ENCODE results near the gene FCRL5. TPM values are rescaled to one million over a fixed set of nuclear protein-coding genes. Genes with fewer than 3 reads are reported as not detected.

Gene FCRL5
- 1 to 10 TPM; 1.1 to 1.5 TPM for total RNA-seq
- under 1 TPM in 5 of 6 donors, not detected in 1; 0.08 to 0.24 (median 0.10) TPM for polyA plus RNA-seq (ENCODE audit: insufficient read length in 6 of 6)
- long read RNA-seq, donor 1 = 0 reads
- long read RNA-seq, donor 2 = 0 reads
- long read RNA-seq, donor 3 = 0 reads
- long read RNA-seq, donor 4 = 0 reads
- long read RNA-seq, donor 5 = 0 reads
- long read RNA-seq, donor 6 = 0 reads
- long read RNA-seq, donor 7 = 0 reads
- long read RNA-seq, donor 8 = 0 reads
- long read RNA-seq, donor 9 = 0 reads
- long read RNA-seq, donor 10, partial matches to known transcripts = 1 of 1 reads
- long read RNA-seq, donor 10, other reads (novel, unspliced or antisense) = 0 of 1 reads
- long read RNA-seq, donor 11 = 0 reads
- long read RNA-seq, donor 12 = 0 reads

- Histone ChIP-seq H3K4me3 (no peak within 1 kb of the TSS), H3K27ac (no peak within 1 kb of the TSS), H3K36me3 (no peaks in the 10 kb centered on the region), H3K27me3 (no peaks in the 10 kb centered on the region), H3K9me3 (peaks cover 0 to 2% of the 10 kb centered on the region in 2 donors), H3K4me1 (no peaks in the 10 kb centered on the region)
- intact Hi-C loops (cut with DNase I) = no loop called here
- no peak for ATAC-seq
- DNase-seq = no peak
- TF ChIP-seq, protein P1, sequence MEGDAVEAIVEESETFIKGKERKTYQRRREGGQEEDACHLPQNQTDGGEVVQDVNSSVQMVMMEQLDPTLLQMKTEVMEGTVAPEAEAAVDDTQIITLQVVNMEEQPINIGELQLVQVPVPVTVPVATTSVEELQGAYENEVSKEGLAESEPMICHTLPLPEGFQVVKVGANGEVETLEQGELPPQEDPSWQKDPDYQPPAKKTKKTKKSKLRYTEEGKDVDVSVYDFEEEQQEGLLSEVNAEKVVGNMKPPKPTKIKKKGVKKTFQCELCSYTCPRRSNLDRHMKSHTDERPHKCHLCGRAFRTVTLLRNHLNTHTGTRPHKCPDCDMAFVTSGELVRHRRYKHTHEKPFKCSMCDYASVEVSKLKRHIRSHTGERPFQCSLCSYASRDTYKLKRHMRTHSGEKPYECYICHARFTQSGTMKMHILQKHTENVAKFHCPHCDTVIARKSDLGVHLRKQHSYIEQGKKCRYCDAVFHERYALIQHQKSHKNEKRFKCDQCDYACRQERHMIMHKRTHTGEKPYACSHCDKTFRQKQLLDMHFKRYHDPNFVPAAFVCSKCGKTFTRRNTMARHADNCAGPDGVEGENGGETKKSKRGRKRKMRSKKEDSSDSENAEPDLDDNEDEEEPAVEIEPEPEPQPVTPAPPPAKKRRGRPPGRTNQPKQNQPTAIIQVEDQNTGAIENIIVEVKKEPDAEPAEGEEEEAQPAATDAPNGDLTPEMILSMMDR (IDR thresholded peaks at IDR 0.05) = no peak
These were observed at the start of gene FCRL5 for GRCh38 chr1:157551694-157552693. TSS of gene FCRL5 (minus strand) at chr1:157552515. CDS start at chr1:157552362, 153 bp downstream.

DNA sequence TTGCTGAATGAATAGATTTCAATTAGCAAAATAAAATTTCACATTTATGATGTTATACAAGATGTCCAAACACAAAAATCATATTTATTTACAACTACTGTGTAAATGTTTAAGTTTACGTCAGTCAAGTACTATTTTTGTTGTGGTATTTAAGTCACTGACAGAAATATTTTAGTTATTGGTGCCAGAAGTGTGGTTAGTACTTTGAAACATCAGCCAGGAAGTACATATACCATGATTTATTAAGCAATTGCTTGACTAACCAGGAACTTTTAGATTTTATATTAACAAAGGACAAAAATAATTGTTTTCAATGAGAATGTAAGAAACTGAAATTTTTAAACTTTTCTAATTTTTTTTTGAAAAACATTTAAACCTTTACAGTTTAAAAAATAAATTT lies 47.9 kb upstream of the FCRL5 start:
- H3K9me3 ChIP-seq = no peaks in the 10 kb centered on the region
- TF ChIP-seq, protein P1 (IDR thresholded peaks at IDR 0.05) = no peak
- no peak overlapping the region for H3K27ac ChIP-seq
- no peaks in the 10 kb centered on the region for H3K4me1 ChIP-seq
- H3K4me3 ChIP-seq = no peak overlapping the region
- no peaks in the 10 kb centered on the region for H3K36me3 ChIP-seq
- DNase-seq = no peak
- H3K27me3 ChIP-seq = peaks cover 0 to 73% of the 10 kb centered on the region in 2 donors
- intact Hi-C loops (cut with DNase I) = no loop called here
- ATAC-seq = no peak

- Histone ChIP-seq H3K27me3 (peaks cover 0 to 67% of the 10 kb centered on the region in 2 donors), H3K4me3 (no peak within 1 kb of the TSS), H3K36me3 (no peaks in the 10 kb centered on the region), H3K9me3 (no peaks in the 10 kb centered on the region), H3K27ac (no peak within 1 kb of the TSS), H3K4me1 (no peaks in the 10 kb centered on the region)
- intact Hi-C loops (cut with DNase I) = no loop called here
- TF ChIP-seq, protein P1 (IDR thresholded peaks at IDR 0.05) = no peak
- DNase-seq = no peak
- ATAC-seq = no peak
These were observed 45.8 kb upstream of the FCRL5 start, which contains the start of gene FCRL4 for GRCh38 chr1:157597959-157598667. TSS of gene FCRL4 (minus strand) at chr1:157598085. CDS start at chr1:157597944, 141 bp downstream.

- DNase-seq (no peak), ATAC-seq (no peak)
- no peaks in the 10 kb centered on the region for H3K9me3 ChIP-seq
- no peaks in the 10 kb centered on the region for H3K36me3 ChIP-seq
- H3K4me3 ChIP-seq = no peak overlapping the region
- TF ChIP-seq, protein P1 (IDR thresholded peaks at IDR 0.05) = no peak
- H3K27me3 ChIP-seq = peaks cover 0 to 49% of the 10 kb centered on the region in 2 donors
- intact Hi-C loops (cut with DNase I) = no loop called here
- no peak overlapping the region for H3K27ac ChIP-seq
- H3K4me1 ChIP-seq = no peaks in the 10 kb centered on the region
These were observed 44.1 kb upstream of the FCRL5 start for GRCh38 chr1:157596384-157596783.
